C1 segment of cervical spinal cord (tissue), 14 donors: ENCODE measurements around the gene SF3B1.
"Not testable (repeated sequence)": the region's sequence is repeated elsewhere in the genome, so short reads cannot be mapped to it uniquely, and the experiment has no call there.

Experiments
- DNase-seq, 14 donors: peaks; one replicate each; lab custom pipeline; 2025; lab: John Stamatoyannopoulos, UW

Gene SF3B1

GRCh38 chr2:197437380-197437779 is 2.6 kb upstream of the SF3B1 start:
- DNase-seq: no peak

DNA sequence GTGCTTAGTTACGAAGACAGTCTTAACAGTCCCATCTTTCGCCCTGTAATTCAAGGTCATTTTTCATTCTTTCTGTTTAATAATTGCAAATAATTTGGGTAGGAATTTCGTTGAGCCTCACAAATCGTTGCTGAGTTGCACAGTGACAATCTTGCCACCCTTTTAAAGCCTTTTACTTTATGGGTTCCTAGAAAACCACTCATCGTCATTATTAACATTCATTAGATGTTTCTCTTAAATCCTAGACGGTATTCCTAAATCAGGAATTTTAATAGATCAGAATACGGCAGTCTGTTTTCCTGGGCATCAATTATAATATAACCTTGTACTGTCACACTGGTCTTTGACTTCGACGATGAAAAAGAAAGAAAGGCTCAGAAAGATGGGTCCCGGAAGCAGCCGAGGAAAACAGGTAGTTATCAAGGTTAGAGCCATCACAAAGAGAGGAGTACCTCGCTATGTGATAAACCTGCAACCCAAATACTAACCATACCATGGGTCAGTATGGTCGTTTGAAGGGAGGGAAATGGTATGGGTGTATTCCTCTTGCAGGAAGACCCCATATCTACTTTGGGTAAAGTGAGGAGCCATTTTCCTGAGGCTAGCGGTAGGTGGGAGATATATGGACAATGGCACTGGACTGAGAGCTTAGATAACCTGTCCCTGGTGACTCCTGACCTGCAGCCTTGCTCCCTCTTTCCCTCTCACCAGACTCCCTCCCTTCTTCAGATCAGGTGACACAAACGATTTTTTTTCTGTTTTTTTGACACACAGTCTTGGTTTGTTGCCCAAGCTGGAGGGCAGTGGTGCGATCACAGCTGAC is 981 bp upstream of the SF3B1 start:
- no peak for DNase-seq

DNA sequence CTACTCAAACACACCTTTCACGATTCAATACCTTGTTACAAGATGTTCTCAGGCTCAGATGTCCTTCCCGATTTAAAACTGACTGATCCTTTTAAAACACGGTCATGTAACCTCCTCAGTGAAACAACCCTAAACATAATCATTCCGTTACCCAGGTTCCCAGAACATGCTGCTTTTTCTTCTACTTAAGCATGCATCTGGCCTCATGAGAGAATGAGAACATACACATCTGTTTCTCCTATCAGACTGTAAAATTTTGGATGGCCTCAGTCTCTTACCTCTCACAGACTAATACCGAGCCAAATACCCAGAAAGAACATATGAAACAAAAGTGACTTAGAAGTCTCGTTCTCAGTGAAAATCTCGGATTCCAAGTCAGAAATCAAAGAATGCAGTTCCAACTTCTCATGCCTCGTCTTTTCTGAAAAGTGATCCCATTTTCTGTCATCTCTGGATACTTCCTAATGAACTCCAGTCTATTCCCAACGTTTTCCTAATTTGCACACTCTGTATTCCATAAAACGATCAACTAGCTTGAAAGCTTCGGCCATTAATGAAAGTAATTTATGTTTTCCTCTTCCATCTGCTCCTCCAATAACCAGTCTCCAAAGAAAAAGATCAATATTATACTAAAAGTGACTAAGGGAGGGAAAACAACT is 919 bp downstream of the SF3B1 start:
- DNase-seq: no peak

DNA sequence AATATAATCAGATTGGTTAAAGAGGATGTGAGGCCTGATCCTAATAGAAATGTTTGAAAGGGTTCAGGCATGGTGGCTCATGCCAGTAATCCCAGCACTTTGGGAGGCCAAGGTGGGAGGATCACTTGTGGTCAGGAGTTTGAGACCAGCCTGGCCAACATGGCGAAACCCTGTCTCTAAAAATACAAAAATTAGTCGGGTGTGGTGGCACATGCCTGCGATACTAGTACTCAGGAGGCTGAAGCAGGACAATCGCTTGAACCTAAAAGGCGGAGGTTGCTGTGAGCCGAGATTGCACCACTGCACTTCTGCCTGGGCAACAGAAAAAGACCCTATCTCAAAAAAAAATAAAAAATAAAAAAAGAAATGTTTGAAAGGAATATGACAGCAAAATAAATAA is 2.3 kb downstream of the SF3B1 start:
- not testable (repeated sequence) for DNase-seq

DNA sequence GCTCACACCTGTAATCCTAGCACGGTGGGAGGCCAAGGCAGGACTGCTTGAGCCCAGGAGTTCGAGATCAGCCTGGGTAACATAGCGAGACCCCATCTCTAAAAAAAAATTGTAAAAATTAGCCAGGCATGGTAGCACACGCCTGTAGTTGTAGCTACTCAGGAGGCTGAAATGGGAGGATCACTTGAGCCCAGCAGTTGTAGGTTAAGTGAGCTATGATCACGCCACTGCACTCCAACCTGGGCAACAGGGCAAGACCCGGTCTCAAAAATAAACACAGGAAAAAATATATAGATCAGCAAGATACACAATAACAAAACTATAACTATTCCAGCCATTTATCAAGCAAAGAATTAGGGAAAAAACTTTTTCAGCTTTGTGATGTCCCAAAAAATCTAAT is 3.0 kb downstream of the SF3B1 start:
- no peak for DNase-seq

DNA sequence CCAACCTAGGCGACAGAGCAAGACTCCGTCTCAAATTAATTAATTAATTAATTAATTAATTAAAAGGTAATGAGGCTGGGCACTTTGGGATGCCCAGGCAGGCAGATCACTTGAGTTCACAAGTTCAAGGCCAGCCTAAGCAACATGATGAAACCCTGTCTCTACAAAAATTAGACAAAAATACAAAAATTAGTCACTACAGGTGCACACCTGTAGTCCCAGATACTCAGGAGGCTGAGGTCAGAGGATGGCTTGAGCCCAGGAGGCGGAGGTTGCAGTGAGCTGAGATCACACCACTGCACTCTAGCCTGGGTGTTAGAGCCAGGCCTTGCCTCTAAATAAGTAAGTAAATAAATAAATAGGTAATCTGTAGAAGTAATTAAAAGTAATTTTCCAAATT is 6.8 kb downstream of the SF3B1 start:
- DNase-seq: no peak

DNA sequence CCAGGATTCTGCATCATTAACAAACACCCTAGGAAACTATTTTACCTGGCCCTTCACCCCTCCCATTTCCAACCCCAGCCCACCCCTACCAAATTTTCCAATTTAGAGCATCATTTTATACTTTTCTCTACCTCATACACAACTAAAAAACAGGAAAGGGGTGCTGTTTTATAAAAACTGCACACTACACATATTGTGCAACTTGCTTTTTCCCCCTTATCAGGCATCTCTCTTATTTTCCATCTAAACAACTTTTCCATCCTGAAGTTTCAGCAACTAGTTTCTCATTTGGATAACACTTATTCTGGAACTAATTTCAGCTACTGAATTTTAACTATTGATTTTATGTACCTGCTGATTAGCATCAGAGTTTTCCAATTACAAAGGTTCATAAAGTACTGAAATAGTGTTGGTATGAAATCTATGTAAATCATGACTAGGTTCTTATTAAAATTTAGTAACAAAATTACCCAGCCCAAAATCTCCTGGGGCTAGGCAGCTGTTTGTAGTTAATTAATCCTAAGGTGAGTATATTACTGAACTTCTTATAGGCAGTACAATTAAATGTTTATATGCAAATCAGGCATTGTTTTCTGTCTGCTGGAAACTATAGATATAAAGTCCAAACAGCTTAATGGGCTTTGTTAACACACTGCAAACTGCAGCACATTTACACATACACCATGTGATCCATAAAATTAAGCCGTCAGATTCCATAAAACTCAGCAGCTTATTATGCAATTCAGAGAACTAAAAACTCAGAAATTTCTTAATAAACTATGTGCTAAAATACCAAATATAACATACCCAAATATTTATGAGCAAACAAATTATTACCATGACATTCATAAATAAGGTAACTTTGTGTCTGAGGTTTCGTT is 7.9 kb downstream of the SF3B1 start:
- DNase-seq: no peak

DNA sequence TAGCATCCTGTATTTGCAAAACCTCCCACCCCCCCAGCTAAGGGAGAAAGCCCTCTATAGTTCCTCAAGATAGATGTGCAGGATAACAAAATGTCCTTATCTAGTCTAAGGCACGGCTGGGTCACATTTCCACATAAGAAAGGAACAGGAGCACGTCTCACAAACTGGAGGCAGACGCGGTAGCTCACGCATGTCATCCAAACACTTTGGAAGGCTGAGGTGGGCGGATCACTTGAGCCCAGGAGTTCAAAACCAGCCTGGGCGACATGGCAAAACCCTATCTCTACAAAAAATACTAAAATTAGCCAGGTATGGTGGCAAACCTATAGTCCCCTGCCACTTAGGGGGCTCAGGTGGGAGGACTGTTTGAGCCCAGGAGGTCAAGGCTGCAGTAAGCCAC is 9.3 kb downstream of the SF3B1 start:
- DNase-seq: no peak

DNA sequence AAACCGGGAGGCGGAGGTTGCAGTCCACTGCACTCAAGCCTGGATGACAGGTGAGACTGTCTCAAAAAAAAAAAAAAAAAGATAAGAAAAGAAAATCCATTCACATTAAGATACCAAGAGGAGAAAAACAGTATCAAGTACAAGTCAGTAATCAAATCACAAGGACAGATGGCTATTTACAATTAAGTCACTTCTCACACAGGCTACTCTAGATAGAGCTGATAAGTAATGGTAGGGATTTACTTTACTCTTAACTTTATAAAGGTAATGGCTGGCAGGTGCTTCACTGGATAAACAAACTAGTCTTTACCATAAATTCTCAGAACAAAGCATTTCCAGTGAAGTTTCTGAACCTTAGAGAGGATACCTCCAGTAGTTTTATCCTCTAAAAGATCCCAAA is 11.5 kb downstream of the SF3B1 start:
- DNase-seq: no peak

DNA sequence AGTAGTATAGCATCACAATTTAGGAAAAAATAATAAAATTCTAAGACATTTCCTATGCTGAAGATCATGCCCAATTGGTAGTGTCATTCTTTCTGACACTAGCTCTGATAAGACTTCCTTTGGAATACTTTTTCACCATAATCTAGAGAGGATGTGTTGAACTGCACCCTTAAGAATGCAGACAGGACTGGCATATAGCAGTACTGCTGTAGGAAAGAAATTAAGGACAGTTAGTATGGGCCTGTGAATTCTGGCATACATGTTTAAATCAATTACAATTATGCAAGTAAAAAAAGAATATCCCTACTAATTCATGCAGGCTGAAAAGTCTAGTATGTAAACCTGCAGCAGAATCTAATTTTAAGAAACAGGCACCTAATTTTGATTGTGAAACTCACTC is 15.4 kb downstream of the SF3B1 start:
- no peak for DNase-seq

DNA sequence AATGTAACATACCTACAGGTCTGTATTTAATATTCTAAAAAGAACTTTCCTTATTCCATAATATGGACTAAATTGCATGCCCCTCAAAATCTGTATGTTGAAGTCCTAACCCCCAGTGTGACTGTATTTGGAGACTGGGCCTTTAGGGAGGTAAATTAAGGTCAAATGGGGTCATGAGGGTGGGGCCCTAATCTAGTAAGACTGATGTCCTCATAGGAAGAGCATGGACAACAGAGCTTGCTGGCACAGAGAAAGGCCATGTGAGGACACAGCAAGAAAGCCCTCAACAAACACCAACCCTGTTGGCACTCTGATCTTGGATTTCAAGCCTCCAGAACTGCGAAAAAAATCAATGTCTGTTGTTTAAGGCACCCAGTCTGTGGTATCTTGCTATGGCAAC is 18.6 kb downstream of the SF3B1 start:
- DNase-seq: no peak

- DNase-seq: no peak
Observed at GRCh38 chr2:197414515-197414914, 20.3 kb downstream of the SF3B1 start.

DNA sequence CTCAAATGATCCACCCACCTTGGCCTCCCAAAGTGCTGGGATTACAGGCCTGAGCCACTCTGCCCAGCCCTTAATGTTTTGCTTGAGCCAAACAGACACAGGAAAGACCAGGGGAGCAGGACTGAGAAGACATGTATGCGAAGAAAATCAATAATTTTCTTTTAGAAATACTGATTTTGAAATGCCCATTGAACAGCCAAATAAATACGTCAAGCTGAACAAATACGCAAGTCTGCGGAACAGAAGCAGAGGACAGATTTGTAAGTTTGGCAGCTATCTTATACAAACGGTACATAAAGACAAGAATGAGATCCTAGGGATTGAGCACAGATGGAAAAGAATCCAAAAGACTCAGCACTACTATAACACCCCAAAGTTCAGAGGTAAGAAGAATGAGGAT is 20.8 kb downstream of the SF3B1 start:
- no peak for DNase-seq

DNA sequence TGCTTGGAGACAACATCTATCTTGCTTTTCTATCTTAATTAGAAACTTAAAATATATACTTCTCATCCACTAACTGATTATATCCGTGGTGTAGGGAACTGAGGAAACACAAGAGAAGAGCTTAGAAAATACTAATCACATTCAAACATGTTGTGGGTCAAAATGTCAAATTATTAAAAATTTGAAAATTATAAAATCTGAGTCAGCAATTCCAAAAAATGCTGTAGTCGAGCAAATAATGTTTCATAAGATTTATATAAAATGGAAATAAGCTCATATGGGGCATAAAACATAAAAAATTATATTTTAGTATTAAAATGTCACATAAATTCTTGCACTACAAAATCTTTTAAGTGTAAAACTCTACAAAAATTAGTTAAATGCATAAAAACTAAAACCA is 29.2 kb downstream of the SF3B1 start:
- DNase-seq: no peak

DNA sequence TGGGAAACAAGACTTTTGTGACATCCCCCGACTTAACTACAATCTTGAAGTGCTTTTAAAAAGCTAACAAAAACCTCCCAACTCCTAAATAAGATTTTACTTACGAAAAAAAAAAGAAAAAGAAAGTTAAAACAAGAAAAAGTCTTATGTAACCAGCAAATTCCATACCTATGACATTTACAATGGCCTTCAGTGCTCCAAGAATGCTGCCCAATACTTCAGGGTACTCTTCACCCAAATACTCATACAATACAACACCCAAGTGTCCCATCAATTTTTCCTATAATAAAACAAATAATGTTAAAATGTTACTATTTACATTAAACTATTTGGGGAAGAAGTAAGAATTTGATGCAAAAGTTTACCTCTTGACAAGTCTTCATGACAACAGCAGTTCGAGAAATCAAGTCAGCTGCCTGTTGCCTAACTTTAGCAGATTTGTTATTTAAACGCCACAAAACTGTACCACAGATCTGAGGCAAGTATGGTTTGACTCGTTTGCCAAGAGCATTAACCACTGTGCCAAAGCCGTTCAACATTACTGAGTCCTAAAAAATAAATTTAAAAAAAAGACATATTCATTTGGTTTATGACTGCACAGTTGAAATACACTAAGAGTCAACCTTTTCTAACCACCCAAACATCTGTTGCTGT is 34.8 kb downstream of the SF3B1 start:
- no peak for DNase-seq

- DNase-seq: no peak
Observed at GRCh38 chr2:197398913-197399312, 35.9 kb downstream of the SF3B1 start.

DNA sequence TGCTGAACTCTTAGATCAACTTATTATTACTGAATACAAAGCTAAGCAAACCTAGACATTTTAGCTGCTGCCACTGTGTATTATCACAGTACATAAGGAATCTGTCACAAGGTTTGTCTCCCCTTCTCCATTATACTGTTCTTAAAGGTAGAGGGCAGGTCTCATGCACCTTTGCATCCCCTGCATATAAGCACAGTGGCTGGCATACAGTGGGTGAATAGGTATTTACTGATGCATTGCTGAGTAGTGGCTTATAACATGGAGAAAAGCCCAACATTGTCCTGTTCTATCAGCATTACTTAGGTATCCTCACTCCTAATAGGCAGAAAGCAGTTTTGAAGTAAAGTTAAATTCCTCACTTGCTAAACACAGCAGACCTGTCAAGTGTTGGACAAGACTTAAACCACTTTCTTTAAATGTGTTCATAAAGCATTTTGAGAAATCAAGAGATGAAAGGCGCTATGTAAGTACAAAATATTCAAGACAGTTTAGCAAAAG is 43.6 kb downstream of the SF3B1 start:
- DNase-seq: no peak

DNA sequence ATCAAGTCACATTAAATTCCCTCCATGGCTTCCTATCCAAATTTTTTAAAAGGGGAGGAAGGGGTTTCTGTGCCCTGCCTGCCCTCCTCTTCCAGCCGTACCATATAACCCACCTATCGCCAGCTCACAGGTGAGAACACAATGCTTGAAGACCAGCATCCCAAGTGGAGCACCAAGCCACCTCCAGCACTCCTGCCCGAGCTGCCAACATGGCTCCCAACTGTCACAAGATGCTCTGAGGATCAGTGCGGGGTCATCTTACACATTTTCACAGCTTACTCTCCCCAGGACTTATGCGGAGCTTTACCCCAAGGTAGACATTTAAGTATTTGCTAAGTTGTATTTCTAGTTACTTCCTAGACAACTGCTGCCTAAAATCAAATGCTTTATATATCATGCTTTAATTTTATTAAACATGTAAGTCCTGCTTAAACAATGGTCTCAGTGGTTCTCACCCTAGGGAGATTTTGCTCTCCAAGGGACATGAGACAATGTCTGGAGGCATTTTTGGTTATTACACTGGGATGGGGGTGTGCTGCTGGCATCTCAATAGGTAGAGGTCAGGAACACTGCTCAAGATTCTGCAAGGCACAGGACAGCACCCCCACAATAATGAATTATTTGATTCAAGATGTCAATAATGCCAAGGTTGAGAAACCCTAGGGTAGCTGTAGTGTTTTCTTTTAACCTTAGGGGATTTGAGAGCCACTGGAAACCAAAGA is 45.8 kb downstream of the SF3B1 start:
- DNase-seq: no peak

DNA sequence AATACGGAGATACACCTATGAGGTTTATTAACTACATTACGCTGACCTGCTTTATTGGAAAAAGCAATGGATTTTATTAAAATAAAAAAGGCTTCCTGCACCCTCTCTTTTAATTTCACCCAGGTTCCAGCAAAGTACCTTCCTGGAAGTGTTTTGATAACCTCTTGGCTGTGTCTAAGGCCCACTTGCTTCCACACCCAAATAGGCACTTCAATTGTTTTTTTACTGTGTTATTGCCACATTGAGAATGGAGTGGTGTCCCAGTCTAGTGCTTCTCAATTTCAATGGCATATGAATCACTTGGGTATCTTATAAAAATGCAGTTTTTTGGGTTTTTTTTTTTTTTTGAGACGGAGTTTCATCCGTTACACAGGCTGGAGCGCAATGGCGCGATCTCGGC is 47.6 kb downstream of the SF3B1 start:
- no peak for DNase-seq

DNA sequence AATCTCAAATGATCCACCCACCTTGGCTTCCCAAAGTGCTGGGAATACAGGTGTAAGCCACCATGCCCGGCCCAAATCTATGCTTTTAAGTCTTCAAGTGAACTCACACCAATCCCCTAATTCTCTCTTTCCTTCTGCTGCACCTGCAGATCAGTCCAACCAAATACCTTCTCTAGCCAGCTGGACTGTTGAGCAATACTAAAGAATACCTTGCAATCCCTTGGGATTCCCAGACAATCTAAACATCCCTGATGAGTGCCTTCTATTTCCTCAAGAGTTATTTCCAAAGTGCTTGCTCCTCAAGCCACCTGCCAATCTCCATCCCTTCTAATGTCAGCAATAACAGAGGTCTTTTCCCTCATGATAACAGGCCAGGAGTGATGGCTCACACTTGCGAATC is 48.6 kb downstream of the SF3B1 start:
- no peak for DNase-seq

DNA sequence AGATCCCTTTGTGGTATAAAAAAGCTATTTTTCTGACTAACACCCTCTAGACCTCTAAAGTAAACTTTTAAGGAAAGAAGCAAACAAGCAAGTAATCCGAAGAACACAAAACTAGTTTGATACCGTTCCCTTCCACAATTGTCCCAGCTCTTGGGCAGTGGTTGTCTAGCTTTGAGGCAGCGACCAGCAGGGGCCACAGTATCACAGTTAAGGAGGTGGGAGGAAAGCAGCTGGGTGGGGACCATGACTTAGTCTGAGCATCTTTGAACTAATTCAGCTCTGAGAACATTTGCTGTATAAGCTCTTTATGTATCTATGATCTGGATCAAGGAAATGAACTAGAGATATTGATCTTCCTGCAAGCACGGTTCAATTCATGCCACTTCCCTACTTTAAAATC is 51.0 kb downstream of the SF3B1 start:
- no peak for DNase-seq
